Skin of body (tissue), 2 donors: ENCODE measurements around the gene SNX18. TPM values are rescaled to one million over a fixed set of nuclear protein-coding genes. Genes with fewer than 3 reads are reported as not detected.

Source experiments
- DNase-seq: peaks from one replicate; lab custom pipeline; 2025; lab: John Stamatoyannopoulos, UW
- total RNA-seq: library from RNA; depleted of rRNA; stranded (reverse); fragments of >200 nt; gene quantifications from one replicate; pipeline ENCODE4 v1.2.3, GENCODE V29; 2014

Gene SNX18
- total RNA-seq, 1 donor from 2014 or later: 33.9 TPM

DNA sequence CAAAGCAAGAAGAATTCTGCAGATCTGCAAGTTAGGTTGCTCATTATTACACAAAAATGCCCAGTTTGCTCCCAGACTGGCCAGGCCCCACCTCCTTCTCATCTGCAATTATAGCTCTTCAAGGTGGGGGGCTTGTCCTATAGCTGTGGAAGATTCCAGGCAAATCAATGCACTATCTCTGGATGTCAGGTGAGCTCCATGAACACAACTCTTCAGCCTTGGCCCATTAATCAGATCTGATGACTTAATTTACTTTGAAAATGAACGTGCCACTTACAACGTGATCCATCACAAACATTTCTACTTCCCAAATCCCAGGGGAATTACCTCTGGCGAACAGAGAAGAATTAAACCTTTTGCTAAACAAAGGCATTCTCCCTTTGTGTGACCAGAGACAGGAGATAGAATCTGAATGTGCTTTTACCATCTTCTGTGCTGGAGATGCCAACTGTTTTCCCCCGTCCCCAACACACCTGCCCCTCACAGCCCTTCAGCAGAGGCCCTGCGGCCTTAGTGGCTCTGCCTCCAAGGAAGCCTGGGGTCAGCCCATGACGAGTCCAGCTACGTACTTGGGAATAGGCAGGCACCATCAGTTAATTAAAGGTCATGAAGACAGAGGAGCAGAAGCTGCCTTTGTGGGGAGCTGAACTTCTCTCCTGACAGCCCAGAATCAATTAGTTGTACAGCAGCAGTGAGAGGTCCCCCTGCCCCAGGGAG lies 60.5 kb downstream of the SNX18 start:
- no peak for DNase-seq

DNA sequence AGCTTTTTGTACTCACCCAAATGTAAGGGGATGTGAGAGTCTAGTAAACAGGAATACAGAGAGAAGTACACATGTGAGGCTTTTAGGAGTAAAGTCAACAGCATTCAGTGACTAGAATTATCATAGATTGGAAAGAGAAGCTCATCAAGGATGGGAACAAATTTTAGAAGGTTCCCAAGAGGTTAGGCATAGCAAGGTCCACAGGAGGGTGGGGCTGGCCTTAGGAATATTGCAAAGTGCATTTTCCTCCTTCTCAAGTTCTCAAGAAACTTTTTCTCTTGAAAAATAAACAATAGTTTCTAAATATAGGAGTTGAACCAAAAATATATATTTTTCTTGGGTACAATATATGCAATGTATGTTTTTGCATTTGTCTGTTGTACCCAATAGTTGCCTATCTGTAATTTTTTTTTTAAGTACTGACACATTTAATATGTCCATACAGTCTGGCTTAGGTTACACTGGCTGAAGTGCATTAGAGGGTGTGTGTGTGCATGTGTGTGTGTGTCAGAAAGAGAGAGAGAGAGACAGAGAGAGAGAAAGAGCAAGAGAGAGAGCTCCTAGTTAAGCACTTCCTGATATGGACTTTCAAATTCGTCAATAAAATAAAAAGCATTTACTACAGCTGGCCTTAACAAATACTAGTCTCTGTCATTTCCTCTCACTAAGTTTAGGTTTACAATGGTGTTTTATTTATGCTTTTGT lies 62.2 kb downstream of the SNX18 start:
- no peak for DNase-seq

GRCh38 chr5:54580997-54581811 lies 63.6 kb downstream of the SNX18 start:
- DNase-seq: no peak

DNA sequence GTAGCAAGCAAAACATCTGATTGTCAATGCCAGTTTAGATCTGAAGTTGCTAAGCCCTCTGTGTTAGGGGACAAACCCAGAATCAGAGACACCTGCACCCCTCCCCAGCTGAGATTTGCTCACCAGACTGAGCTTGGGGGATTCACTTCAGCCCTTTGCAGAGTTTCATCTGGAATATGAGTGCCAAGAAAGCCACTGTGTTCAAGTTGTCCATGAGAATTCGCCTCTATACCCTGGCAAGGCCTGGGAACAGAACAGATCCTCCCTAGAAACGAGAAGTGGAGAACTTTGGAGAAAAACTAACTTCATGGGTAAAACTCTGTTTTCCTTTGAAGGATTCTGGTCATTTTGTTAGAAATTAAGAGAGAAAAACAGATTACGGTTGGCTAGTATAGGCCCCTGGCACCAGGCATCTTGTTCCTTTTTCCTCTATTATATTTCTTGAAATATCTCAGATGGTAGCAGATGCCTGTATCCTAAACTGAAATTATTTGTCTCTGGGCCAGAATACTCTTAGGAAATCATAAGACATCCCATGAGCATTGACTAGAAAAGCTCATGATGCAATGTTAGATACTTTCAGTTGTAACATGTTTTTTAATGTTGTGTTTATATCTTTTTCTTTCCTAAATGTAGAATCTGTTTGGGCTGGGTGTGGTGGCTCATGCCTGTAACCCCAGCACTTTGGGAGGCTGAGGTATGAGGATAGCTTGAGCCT lies 64.4 kb downstream of the SNX18 start:
- no peak for DNase-seq

DNA sequence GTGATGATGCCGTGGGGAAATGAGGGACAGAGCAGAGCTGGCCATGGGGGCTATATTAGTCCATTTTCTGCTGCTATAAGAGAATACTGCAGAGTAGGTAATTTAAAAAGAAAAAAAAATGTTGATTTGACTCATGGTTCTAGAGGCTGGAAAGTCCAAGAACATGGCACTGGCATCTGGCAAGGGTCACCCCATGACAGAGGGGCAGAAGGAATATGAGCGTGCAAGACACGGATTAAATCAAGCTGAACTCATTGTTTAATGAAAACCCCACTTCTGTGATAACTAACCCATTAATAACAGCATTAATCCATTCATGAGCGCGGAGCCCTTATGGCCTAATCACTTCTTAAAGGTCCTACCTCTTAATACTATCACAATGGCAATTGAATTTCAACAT lies 68.8 kb downstream of the SNX18 start:
- no peak for DNase-seq

GRCh38 chr5:54589786-54590185 lies 72.2 kb downstream of the SNX18 start:
- DNase-seq: no peak

DNA sequence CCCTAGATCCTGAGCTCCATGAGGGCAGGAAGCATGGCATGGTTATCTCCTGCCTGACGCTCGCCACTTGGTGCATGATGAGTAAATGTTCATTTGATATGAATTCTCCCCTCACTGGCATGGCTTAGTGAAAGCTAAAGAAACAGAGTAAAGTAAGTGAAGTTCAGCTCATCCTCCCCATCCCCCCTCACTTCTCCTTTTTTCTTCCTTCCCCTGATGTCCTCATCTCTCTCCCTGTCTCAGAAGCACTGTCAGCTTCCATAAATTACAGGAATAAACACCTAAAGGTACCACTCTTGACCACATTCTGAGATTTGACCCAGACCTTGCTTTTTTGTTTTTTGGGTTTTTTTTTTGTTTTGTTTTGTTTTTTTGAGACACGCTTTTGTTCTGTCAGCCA lies 73.3 kb downstream of the SNX18 start:
- no peak for DNase-seq

DNA sequence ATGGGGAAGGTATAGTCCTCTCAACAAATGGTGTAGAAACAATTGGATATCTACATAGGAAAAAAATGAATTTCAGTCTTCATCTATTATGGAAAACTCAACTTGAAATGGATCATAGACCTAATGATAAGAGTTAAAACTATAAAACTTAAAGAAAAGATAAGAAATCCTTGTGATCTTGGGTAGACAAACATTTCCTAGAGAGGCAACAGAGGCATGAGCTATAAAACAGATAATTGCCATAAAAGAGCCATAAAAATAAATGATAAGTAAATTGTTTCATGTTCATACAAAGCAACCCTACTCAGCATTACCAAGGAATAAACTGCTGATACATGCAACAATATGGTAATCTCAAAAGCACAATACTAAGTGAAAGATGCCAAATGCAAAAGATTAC lies 76.2 kb downstream of the SNX18 start:
- no peak for DNase-seq

- DNase-seq: no peak
These were observed 76.6 kb downstream of the SNX18 start for GRCh38 chr5:54594181-54594580.

- no peak for DNase-seq
These were observed 78.2 kb downstream of the SNX18 start for GRCh38 chr5:54595721-54596120.

Other genes with a start within 250 kb of the SNX18 start
- gene ARL15, start 207.2 kb upstream of the SNX18 start, total RNA-seq: 73.2 TPM
- 15.3 TPM for gene HSPB3, start 62.1 kb upstream of the SNX18 start, total RNA-seq